Right lobe of liver (tissue), 4 donors: Measurements from ENCODE around the gene FARS2.

Source experiments
- POLR2A ChIP-seq: fragments of 450-650 bp; IDR thresholded peaks from one replicate; pipeline ENCODE4 v1.6.1; 2017; ENCODE audit warnings: antibody characterized with exemption, mild to moderate bottlenecking
- TF ChIP-seq, protein P1 (sequence below), 4 donors: fragments of 200-600 bp in 3 of 4; fragments of 450-650 bp in 1 of 4; IDR thresholded peaks; one replicate each; pipeline versions ENCODE4 v1.5.1 to v1.8.0; 2016 to 2022; ENCODE audit warnings: antibody characterized with exemption in 4 of 4, mild to moderate bottlenecking in 2 of 4
- donor health status: DM: no; HTN: no; CAD: no.
- donor health status: DM: no; HTN: no; CAD: no.
- donor health status: DM: no; HTN: yes; CAD: no.

GRCh38 chr6:5394280-5394679, 133.0 kb downstream of the FARS2 start:
- TF ChIP-seq, protein P1, sequence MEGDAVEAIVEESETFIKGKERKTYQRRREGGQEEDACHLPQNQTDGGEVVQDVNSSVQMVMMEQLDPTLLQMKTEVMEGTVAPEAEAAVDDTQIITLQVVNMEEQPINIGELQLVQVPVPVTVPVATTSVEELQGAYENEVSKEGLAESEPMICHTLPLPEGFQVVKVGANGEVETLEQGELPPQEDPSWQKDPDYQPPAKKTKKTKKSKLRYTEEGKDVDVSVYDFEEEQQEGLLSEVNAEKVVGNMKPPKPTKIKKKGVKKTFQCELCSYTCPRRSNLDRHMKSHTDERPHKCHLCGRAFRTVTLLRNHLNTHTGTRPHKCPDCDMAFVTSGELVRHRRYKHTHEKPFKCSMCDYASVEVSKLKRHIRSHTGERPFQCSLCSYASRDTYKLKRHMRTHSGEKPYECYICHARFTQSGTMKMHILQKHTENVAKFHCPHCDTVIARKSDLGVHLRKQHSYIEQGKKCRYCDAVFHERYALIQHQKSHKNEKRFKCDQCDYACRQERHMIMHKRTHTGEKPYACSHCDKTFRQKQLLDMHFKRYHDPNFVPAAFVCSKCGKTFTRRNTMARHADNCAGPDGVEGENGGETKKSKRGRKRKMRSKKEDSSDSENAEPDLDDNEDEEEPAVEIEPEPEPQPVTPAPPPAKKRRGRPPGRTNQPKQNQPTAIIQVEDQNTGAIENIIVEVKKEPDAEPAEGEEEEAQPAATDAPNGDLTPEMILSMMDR (IDR thresholded peaks at IDR 0.05), result no peak
- TF ChIP-seq POLR2A, result no peak
